Mucosa of stomach (tissue), 1 donor: ENCODE measurements around the gene OR7A5.
"Not testable (repeated sequence)": the region's sequence is repeated elsewhere in the genome, so short reads cannot be mapped to it uniquely, and the experiment has no call there.

Experiments used
- H3K27me3 ChIP-seq: one replicate; pipeline ENCODE4 v1.7.0; 2013; ENCODE audit warnings: mild to moderate bottlenecking, low read length; ENCODE audit not compliant: control insufficient read depth, insufficient read depth
- H3K36me3 ChIP-seq: one replicate; pipeline ENCODE4 v1.7.0; 2013; ENCODE audit warnings: low read length; ENCODE audit not compliant: control insufficient read depth, insufficient read depth
- H3K4me1 ChIP-seq: one replicate; pipeline ENCODE4 v1.7.0; 2013; ENCODE audit warnings: mild to moderate bottlenecking, low read length; ENCODE audit not compliant: control insufficient read depth, insufficient read depth
- H3K4me3 ChIP-seq: one replicate; pipeline ENCODE4 v1.7.0; 2013; ENCODE audit warnings: low read length
- H3K9ac ChIP-seq: one replicate; pipeline ENCODE4 v1.7.0; 2013; ENCODE audit warnings: mild to moderate bottlenecking, low read length, moderate library complexity
- H3K9me3 ChIP-seq: one replicate; pipeline ENCODE4 v1.7.0; 2013; ENCODE audit warnings: mild to moderate bottlenecking, low read length, moderate library complexity; ENCODE audit not compliant: control insufficient read depth
- donor health status: Pancreatic carcinoma.

OR7A5 gene

GRCh38 chr19:14814982-14815652 is 19.9 kb downstream of the OR7A5 start:
- Histone ChIP-seq H3K27me3 (no peaks in the 10 kb centered on the region), H3K9me3 (no peaks in the 10 kb centered on the region), H3K9ac (no peak overlapping the region), H3K4me3 (no peak overlapping the region), H3K4me1 (no peaks in the 10 kb centered on the region), H3K36me3 (no peaks in the 10 kb centered on the region)

- Histone ChIP-seq H3K27me3 (no peaks in the 10 kb centered on the region), H3K4me3 (no peak overlapping the region)
These were observed 25.5 kb downstream of the OR7A5 start for GRCh38 chr19:14809272-14810057.

GRCh38 chr19:14804765-14805164 is 30.2 kb downstream of the OR7A5 start:
- no peaks in the 10 kb centered on the region for H3K9me3 ChIP-seq
- no peaks in the 10 kb centered on the region for H3K27me3 ChIP-seq
- no peaks in the 10 kb centered on the region for H3K36me3 ChIP-seq
- no peak overlapping the region for H3K9ac ChIP-seq
- H3K4me1 ChIP-seq, result no peaks in the 10 kb centered on the region
- H3K4me3 ChIP-seq, result no peak overlapping the region

More at GRCh38 chr19:14809272-14810057, 25.5 kb downstream of the OR7A5 start:
- H3K4me1 ChIP-seq, result no peaks in the 10 kb centered on the region
- H3K9ac ChIP-seq, result no peak overlapping the region
- H3K9me3 ChIP-seq, result no peaks in the 10 kb centered on the region
- H3K36me3 ChIP-seq, result no peaks in the 10 kb centered on the region

- Histone ChIP-seq H3K36me3 (no peaks in the 10 kb centered on the region), H3K9me3 (no peaks in the 10 kb centered on the region), H3K4me3 (no peak overlapping the region), H3K4me1 (no peaks in the 10 kb centered on the region), H3K27me3 (no peaks in the 10 kb centered on the region), H3K9ac (no peak overlapping the region)
These were observed 36.2 kb downstream of the OR7A5 start for GRCh38 chr19:14798760-14799159.

GRCh38 chr19:14796021-14796420 is 39.0 kb downstream of the OR7A5 start:
- Histone ChIP-seq H3K4me3 (no peak overlapping the region), H3K36me3 (no peaks in the 10 kb centered on the region), H3K9ac (no peak overlapping the region), H3K4me1 (no peaks in the 10 kb centered on the region), H3K27me3 (no peaks in the 10 kb centered on the region), H3K9me3 (no peaks in the 10 kb centered on the region)

- Histone ChIP-seq H3K4me3 (no peak overlapping the region), H3K27me3 (no peaks in the 10 kb centered on the region), H3K36me3 (no peaks in the 10 kb centered on the region)
These were observed 39.8 kb downstream of the OR7A5 start for GRCh38 chr19:14795078-14795721.

GRCh38 chr19:14792250-14792649 is 42.7 kb downstream of the OR7A5 start:
- not testable (repeated sequence) for H3K27me3 ChIP-seq, H3K9me3 ChIP-seq, H3K36me3 ChIP-seq, H3K9ac ChIP-seq, H3K4me3 ChIP-seq, H3K4me1 ChIP-seq

More at GRCh38 chr19:14795078-14795721, 39.8 kb downstream of the OR7A5 start:
- Histone ChIP-seq H3K9ac (no peak overlapping the region), H3K4me1 (no peaks in the 10 kb centered on the region), H3K9me3 (no peaks in the 10 kb centered on the region)

GRCh38 chr19:14786421-14786851 is 48.5 kb downstream of the OR7A5 start:
- Histone ChIP-seq H3K36me3 (no peaks in the 10 kb centered on the region), H3K27me3 (no peaks in the 10 kb centered on the region), H3K9ac (no peak overlapping the region), H3K9me3 (no peaks in the 10 kb centered on the region), H3K4me3 (no peak overlapping the region), H3K4me1 (no peaks in the 10 kb centered on the region)

- not testable (repeated sequence) for H3K4me1 ChIP-seq, H3K36me3 ChIP-seq, H3K9me3 ChIP-seq, H3K27me3 ChIP-seq, H3K4me3 ChIP-seq, H3K9ac ChIP-seq
These were observed 49.7 kb downstream of the OR7A5 start for GRCh38 chr19:14785102-14785793.

GRCh38 chr19:14784730-14785101 is 50.3 kb downstream of the OR7A5 start:
- not testable (repeated sequence) for H3K36me3 ChIP-seq, H3K27me3 ChIP-seq, H3K9me3 ChIP-seq

GRCh38 chr19:14783410-14783998 is 51.5 kb downstream of the OR7A5 start:
- H3K27me3 ChIP-seq, H3K4me3 ChIP-seq, H3K9me3 ChIP-seq, H3K36me3 ChIP-seq, H3K4me1 ChIP-seq, H3K9ac ChIP-seq: not testable (repeated sequence)

More at GRCh38 chr19:14784730-14785101, 50.3 kb downstream of the OR7A5 start:
- not testable (repeated sequence) for H3K9ac ChIP-seq, H3K4me3 ChIP-seq, H3K4me1 ChIP-seq
